SK-N-DZ (cell line): ENCODE data around the gene PSMB5.

Experiments used
- DNase-seq: peaks from one replicate; pipeline ENCODE4 v3.0.0-alpha.2; 2015; ENCODE audit warnings: low spot score

PSMB5 gene

GRCh38 chr14:23058654-23059504, 24.2 kb upstream of the PSMB5 start:
- DNase-seq = no peak

DNA sequence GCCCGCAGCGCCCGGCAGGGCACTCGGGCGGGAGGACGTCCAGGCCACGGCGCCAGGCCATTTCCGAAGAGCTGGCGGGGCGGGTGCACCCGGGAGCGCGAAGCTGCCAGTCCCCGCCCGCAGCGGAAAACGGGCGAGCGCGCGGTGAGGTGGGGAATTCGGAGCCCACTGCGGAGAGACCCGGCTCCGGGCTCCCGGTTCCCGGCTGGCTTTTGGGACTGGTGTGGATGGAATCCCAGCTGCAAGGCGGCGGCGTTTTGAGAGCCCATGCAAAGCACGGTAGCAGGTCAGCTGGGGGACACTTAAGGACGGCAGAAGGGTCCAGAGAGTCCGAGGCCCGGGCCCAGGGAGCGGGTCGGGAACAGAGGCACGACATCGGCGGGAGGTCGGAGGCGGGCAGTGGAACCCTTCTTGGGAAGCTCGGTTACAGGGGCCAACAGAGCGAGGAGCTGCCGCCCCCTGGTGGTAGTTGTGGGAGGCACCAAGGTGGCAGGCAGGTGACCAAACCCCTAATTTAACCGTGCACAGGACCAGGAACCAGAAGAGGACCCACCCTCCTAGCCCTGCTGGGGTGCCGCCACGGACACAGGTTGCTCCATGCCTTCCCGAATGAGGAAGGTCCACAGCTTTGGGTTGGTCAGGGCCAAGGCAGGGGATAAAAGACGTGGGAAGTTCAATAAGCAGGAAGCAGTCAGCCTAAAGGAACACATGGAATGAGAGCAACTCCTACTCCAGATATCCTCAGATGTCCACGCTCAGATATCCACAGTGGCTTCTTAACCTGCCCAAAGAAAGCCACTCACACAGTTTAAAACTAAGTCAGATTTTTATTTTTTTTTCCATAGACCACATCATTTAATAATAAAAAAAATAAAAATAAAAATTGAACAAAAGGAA, 23.3 kb upstream of the PSMB5 start:
- DNase-seq = peak; percentile 90

DNA sequence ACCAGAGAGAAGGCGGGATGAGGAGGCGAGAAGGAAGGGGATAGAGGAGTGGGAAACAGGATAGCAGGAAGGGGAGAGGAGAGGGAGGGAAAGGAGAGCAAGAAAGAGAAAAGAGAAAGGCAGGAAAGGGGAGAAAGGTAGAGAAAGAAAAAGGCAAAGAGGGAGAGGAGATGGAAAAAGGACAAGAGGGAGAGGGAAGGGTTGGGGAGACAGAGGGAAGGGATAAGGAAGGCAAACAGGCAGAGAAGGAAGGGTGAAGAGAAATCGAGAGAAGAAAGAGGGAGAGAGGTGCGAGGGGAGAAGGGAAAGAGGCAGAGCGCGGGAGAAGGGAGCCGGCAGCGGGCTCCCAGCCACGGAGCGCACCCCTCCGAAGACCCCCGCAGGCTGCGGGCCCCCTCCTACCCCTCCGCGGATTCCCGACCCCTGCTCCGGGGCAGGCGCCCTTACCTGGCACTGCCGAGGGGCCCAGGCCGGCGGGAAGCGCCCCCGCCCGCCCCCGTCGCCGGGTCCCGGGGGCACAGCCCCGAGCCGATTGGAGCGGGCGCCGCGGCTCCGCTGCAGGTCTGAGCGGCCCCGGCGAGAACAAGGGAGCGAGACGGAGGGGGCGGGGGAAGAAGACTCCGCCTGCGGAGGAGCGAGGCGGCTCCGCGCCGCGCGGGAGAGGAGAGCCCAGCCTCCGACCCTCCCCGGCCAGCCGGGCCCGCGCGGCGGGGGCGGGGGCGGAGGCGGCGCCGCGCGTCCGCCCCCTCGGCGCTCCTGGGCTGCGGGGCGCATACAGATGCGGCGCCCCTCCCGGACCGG, 22.5 kb upstream of the PSMB5 start, which contains the start of gene CDH24:
TSS of gene CDH24 (minus strand) at position 565 of the 801 bp plus-strand sequence. CDS start 1,787 bp downstream, outside the sequence.
- peak; percentile 70 for DNase-seq

DNA sequence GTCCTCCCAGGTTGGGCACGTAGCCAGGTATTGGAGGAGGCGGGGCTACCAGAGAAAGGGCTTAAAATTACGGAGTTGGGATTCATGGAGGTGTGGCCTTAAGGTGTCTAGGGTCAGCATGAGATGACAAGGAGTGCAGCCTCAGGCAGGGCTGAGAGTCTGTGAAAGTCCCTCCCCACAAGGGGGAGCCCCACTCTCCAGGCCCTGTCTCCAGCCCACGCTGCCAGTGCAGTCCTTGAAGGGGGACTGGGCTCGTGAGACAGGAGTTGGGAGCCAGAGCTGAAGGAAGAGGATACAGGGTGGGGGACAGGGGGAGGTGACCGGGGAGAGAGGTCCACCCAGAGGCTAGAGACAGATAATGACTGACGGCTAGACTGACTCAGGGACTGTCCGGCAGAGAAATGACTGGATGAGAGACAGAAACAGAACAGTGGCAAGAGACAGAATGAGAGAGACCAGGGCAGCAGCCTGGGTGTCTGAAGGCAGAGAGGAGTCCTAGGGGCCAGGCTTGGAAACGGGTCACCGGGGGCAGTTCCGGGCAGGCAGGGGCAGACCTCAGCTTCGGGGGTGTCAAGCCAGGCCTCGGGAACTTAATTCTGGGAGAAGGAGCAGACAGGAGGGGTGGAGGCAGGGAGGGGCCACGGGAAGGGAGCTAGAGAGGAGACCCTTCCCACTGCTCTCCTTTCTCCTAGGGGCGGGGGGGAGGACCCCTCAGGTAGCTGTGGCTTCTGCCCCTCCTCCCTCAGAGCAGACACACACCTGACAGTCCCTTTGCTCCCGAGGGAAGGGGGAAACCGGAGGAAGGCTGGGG, 21.6 kb upstream of the PSMB5 start:
- DNase-seq = peak; percentile 93

DNA sequence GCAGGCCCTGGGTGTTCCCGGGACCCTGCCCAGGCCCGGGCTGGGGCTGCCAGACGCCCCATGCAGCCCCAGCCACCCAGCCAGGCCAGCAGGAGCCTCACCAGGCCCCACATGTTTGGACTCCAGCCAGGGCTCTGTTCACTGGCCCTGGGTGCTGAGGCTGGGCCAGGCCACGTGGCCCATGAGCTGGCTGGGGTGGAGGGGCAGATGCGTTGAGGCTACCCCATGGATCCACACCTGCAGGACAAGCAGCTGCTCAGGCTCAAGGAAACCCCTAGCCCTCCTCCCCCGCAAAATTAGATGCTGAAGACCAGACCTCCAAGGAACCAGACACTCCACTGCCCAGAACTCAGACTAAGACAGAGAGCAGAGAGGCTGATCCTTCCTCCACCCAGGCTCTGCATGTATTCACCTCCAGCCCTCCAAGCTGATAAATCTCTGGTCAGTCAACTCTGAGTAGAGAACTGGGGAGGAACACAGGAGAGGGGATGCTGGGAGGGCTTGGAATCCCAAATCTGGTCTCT, 21.0 kb upstream of the PSMB5 start:
- DNase-seq = peak; percentile 88

DNA sequence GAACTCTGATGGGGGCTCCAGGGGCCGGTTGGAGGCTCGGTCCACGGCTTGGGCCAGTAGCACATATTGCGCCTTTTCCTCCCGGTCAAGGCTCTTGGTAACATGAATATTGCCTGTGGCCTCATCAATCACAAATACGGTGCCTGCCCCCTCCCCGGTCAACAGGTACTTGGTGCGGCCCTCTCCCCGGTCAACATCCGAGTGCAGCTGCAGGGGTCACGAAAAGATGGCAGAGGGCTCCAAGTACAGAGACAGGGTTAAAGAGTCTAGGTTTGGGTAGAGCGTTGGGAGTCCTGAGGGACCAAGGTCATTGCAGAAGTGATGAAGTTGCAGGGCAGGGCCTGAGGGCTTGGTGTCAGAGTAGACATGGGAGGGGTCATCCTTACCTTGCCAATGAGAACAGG, 20.4 kb upstream of the PSMB5 start:
- no peak for DNase-seq

DNA sequence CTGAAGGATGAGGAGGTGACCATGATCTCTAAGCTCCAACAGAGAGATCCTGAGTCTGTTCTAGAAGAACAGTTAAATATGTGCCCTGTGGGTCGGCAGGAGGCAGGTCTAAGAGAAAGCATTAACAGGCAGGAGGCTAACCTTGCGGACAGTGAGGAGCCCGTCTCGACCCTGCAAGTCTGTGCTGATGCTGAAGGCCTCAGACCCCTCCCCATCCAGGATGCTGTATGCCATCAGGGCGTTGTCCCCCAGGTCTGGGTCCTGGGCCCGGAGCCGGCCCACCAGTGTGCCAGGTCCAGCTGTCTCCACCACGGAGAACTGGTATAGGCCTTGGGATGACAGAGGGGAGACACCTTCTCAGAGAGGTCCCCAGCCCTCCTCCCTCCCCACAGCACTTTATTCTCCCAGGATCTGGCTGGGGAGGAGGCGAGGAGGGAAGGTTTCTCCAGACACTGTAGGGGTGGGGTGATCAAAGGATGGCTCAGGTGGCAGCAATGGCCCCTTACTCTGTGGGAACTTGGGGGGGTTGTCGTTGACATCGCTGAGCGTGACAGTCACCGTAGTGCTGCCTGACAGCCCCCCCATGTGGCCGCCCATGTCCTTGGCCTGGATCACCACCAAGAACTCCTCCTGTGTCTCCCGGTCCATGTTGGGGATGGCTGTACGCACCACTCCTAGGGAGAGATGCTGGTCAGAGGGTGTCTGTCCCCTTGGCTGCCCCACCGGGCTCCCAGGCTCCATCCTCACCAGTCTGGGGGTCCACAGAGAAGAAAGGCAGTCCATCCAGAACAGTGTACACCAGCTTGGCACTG, 19.5 kb upstream of the PSMB5 start:
- no peak for DNase-seq

DNA sequence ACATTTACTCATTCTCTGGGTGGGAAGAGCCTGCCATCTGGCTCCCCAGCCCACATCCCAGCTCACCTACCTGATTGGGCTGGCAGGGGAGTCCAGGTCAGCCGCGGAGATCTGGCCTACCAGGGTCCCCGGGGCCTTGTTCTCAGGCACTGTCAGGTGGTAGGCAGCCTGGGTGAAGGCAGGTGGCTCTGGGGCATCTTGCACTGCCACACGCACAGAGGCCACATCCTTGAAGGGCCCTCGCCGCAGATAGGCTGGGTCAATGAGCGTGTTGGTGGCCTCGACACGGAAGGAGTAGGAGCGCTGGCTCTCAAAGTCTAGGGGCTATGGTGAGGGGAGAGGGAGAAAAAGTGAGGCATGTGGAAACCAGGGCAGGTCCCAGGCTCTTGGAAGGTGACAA, 18.7 kb upstream of the PSMB5 start:
- no peak for DNase-seq

GRCh38 chr14:23052671-23053070, 18.0 kb upstream of the PSMB5 start:
- DNase-seq = no peak

- DNase-seq = no peak
Observed at GRCh38 chr14:23052182-23052623, 17.5 kb upstream of the PSMB5 start.

- no peak for DNase-seq
Observed at GRCh38 chr14:23051141-23052057, 16.7 kb upstream of the PSMB5 start.

DNA sequence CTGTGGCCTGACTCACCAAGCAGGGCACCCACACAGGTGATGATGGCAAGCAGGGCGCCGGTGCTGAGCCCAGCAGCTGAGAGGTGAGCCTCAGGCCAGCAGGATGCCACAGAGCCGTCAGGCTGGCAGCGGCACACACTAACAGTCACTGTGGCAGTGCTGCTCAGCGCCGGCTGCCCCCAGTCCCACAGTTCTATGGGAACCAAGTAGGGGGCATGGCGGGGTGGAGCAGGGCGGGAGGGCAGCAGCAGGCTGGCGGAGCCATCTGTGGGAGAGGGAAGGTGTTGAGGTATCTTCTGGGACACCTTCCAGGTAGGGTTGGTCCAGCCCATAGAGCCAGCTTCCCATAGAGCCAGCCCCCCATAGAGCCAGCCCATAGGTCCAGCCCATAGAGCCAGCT, 14.3 kb upstream of the PSMB5 start:
- DNase-seq = no peak

DNA sequence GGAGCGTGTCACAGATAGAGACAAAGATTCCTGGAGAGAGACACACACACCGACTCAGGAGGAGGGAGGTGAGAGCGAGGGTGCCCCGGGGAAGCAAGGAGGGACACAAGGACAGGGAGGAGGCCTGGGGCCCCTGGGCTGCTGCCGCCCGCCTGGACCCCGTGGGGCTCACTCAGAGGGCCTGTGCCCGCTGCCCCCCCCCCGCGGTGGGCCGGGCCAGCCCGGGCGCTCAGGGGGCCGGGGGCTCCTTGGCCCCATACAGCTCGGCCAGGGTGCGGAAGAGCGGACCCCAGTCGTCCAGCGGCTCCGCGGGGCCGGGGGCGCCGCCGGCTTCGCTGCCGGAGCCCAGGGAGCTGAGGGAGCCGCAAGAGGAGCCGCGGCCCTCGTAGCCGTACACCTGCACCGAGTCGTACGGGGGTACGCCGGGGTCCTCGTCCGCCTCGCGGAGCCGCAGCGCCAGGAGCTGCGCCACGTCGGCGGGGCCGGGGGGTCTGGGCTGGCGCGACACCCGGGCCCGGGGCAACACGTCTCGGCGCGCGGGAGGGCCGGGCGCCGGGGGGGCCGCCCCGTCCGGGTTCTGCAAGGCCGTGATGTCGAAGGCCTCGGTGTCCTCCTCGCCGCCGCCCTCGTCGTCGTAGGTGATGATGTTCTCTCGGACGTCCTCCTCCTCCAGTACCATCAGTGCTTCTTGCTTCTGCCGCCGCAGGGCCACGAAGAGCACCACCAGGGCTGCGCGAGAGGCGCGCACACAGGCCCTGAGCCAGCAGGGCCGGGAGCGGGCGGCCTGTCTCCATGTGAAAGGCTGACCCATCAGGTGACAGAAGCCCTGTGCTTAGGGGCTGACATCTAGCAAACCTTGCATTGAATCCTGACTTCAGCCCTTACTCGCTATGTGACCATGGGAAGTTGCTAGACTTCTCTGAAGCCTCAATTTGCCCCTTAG, 13.3 kb upstream of the PSMB5 start:
- no peak for DNase-seq

DNA sequence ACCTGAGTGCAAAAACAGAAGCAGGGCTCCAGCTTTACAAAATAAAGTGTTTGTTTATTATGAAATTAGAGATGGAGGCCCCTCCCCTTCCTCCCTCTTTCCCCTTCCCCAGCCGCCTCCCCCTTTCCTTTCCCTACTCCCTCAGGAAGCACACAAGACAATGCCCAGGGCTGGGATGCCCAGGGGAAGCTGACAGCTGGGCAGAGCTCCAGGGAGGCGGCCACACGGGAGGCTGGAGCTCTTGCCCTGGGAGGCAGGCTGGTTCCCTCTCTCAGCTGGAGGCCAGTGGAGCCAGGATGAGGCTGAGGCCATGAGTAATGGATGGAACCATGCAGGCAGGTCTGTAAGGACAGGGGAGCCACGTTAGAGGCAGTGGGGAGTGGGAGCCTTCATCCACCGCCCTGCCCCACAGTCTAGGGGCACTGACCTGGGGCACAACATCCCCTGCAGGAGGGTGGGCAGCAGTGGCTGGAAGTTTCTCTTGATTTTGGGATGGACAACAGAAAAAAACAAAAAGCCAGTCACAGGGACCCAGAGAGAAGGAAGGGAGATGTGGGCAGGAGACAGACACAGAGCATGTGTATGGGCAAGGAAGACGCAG, 12.4 kb upstream of the PSMB5 start:
- DNase-seq = no peak

- DNase-seq = no peak
Observed at GRCh38 chr14:23045419-23046357, 11.0 kb upstream of the PSMB5 start.

- no peak for DNase-seq
Observed at GRCh38 chr14:23044840-23045239, 10.1 kb upstream of the PSMB5 start.
